D721Med (cell line): ENCODE results near the gene PPP1R2C.

Source experiments
- DNase-seq: peaks from one replicate; pipeline ENCODE4 v3.0.0; 2011; ENCODE audit warnings: low spot score; ENCODE audit not compliant: insufficient read length
- FAIRE-seq: peaks from 2 replicates; lab custom pipeline; 2011; peaks lifted over from hg19 to GRCh38; lab: Jason Lieb, UNC
- CTCF ChIP-seq: IDR thresholded peaks from 2 replicates; pipeline ENCODE4 v1.5.1; 2012; ENCODE audit warnings: mild to moderate bottlenecking, control low read depth; ENCODE audit not compliant: insufficient read depth; ENCODE audit errors: missing control alignments

The PPP1R2C gene

GRCh38 chrX:42778096-42778495, at the start of gene PPP1R2C:
TSS of gene PPP1R2C (minus strand) at chrX:42778163. CDS start at chrX:42778079, 84 bp downstream.
- DNase-seq = no peak
- FAIRE-seq = no peak
- no peak for TF ChIP-seq CTCF

DNA sequence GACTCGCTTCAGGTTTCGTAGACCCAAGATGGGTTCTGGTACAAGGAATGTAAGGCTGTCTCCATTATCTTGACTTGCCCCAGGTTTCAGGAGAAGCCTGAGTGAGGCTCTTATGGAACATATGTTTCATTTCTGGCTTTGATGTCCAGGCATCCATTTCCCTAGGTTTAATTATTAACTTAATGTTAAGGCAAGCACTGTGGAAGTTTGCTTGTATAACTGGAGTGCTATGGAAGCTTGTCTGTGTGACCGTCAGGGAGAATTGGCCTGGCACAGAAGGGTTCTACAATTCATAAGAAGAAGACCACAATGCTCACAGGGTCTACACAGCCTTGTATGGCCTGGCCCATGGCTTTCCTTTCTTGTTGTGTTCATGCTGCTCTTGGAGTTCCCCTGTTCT, 47.2 kb upstream of the PPP1R2C start:
- FAIRE-seq (no peak), DNase-seq (no peak)
- TF ChIP-seq CTCF = no peak

DNA sequence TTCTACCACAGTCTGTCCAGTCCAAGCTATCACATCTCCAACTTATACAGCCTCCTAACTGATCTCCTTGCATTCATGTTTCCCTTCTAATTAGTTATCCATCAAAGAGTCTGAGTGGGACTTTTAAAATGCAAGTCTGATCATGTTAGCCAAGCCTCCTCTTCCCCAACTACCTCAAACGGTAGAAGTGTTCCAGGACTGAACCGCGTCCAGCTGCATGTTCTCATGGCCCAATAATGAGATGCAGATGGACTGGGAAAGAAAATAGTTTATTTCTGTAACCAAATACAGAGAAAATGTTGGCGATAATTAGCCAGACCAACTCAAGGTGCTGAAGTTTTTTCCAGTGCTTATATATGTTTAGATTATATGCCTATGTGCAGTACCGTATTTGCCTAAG, 46.6 kb upstream of the PPP1R2C start:
- FAIRE-seq (no peak), DNase-seq (no peak)

GRCh38 chrX:42823443-42823842, 45.5 kb upstream of the PPP1R2C start:
- no peak for FAIRE-seq
- no peak for TF ChIP-seq CTCF
- DNase-seq = no peak

More for the DNA sequence above, 46.6 kb upstream of the PPP1R2C start:
- TF ChIP-seq CTCF = no peak

DNA sequence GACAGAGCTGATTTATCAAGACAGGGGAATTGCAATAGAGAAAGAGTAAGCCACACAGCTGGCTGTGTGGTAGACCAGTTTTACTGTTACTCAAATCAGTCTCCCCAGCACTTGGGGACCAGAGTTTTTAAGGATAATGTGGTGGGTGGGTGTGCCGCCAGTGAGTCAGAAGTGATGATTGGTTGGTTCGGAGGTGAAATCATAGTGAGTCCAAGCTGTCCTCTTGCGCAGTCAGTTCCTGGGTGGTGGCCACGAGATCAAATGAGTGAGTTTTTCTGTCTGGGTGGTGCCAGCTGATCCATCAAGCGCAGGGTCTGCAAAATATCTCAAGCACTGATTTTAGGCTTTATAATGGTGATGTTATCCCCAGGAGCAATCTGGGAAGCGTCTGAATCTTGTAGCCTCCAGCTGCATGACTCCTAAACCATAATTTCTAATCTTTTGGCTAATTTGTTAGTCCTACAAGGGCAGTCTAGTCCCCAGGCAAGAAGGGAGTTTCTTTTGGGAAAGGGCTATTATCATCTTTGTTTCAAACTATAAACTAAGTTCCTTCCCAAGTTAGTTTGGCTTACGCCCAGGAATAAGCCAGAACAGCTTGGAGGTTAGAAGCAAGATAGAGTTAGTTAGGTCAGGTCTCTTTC, 44.0 kb upstream of the PPP1R2C start:
- no peak for TF ChIP-seq CTCF
- FAIRE-seq (peak; percentile 55), DNase-seq (no peak)

GRCh38 chrX:42818151-42818921, 40.4 kb upstream of the PPP1R2C start:
- FAIRE-seq = no peak
- no peak for DNase-seq

More at GRCh38 chrX:42818151-42818921, 40.4 kb upstream of the PPP1R2C start:
- TF ChIP-seq CTCF = no peak
